Adrenal gland (tissue), 12 donors: ENCODE data around the gene OLFM2. TPM values are rescaled to one million over a fixed set of nuclear protein-coding genes. Genes with fewer than 3 reads are reported as not detected.

Experiments
- DNase-seq, 7 donors: peaks; one replicate each; pipeline ENCODE4 v3.0.0-alpha.2; 2019 to 2020
- H3K27ac ChIP-seq, 5 donors: fragments of 200-600 bp; sonication (generic) in 4 of 5; 1 replicate in 3 of 5; 2 replicates in 2 of 5; pipeline versions ENCODE4 v1.5.1 to v1.8.0; 2016 to 2020; ENCODE audit warnings: mild to moderate bottlenecking in 1 of 5
- H3K27me3 ChIP-seq: fragments of 200-600 bp; 2 replicates; pipeline ENCODE4 v1.8.0; 2021
- H3K36me3 ChIP-seq, 2 donors: fragments of 200-600 bp; replicated peaks in 1 of 2; 1 replicate in 1 of 2; 2 replicates in 1 of 2; pipeline versions ENCODE4 v1.5.1 to v1.8.0; 2018 to 2022
- H3K4me1 ChIP-seq, 2 donors: fragments of 200-600 bp; replicated peaks in 1 of 2; 1 replicate in 1 of 2; 2 replicates in 1 of 2; pipeline versions ENCODE4 v1.5.1 to v1.8.0; 2018 to 2021
- H3K4me3 ChIP-seq, 4 donors: fragments of 200-600 bp; sonication (generic) in 3 of 4; one replicate each; pipeline ENCODE4 v1.5.1; 2016 to 2018
- H3K9me3 ChIP-seq, 3 donors: fragments of 200-600 bp; sonication (generic) in 1 of 3; replicated peaks in 1 of 3; 1 replicate in 2 of 3; 2 replicates in 1 of 3; pipeline versions ENCODE4 v1.5.1 to v1.8.0; 2016 to 2021
- POLR2A ChIP-seq, 2 donors: fragments of 450-650 bp; IDR thresholded peaks; one replicate each; pipeline ENCODE4 v1.6.1; 2017; ENCODE audit warnings: antibody characterized with exemption in 2 of 2, mild to moderate bottlenecking in 2 of 2, moderate library complexity in 1 of 2
- WGBS, 4 donors: extraction: QIAGEN DNeasy Blood & Tissue Kit in 2 of 4; methylation state at CpG; one replicate each; pipeline versions ENCODE4 v1.1.5 to v1.1.7; 2013 to 2017; 5-methylcytosine and 5-hydroxymethylcytosine counted together
- intact Hi-C, 2 donors: fragments of 100-400 bp; cut with DNase I; formaldehyde crosslinking; loops; one replicate each; pipeline versions ENCODE4 v1.14.1 to v1.15.0; 2022 to 2023
- polyA plus RNA-seq, 3 donors: library from polyadenylated mRNA; stranded (reverse); fragments of 200-250 nt in 2 of 3; fragments of 350-450 nt in 1 of 3; fragmentation: Illumina TruSeq in 1 of 3; extraction: RNeasy Lipid Tissue Mini Kit (QIAGEN cat#74804) in 1 of 3; gene quantifications; one replicate each; pipeline ENCODE4 v1.2.3, GENCODE V29; 2013 to 2014
- total RNA-seq, 9 donors: library from RNA; depleted of rRNA in 4 of 9; stranded (reverse); fragments of >200 nt in 4 of 9; fragments of 120-200 nt in 1 of 9; fragmentation: NEBNext Ultra II Directional in 1 of 9; extraction: Animal tissue kit (Norgen Biotek cat#: 25700) in 1 of 9; gene quantifications; one replicate each; pipeline versions ENCODE4 v1.1.0 to v1.2.4, GENCODE V29; 2013 to 2023
- TF ChIP-seq, protein P1 (sequence below), 6 experiments: fragments of 450-650 bp in 4 of 6; fragments of 200-600 bp in 2 of 6; sonication (generic) in 1 of 6; IDR thresholded peaks; 1 replicate in 5 of 6; 2 replicates in 1 of 6; pipeline versions ENCODE4 v1.5.1 to v1.8.0; 2016 to 2021; ENCODE audit warnings: antibody characterized with exemption in 6 of 6, mild to moderate bottlenecking in 2 of 6, moderate library complexity in 1 of 6
- donor health status: healthy with polysubstance abuse.
- donor health status: Bipolar disorder and iron deficiency.
- donor health status: DM: yes; HTN: yes; CAD: no.
- donor health status: DM: no; HTN: no; CAD: no.
- donor health status: DM: no; HTN: no; CAD: no.
- donor health status: DM: yes; HTN: yes; CAD: no.

Gene OLFM2
- total and polyA plus RNA-seq, 12 donors: 2.2 to 76.2 (median 51.5) TPM

DNA sequence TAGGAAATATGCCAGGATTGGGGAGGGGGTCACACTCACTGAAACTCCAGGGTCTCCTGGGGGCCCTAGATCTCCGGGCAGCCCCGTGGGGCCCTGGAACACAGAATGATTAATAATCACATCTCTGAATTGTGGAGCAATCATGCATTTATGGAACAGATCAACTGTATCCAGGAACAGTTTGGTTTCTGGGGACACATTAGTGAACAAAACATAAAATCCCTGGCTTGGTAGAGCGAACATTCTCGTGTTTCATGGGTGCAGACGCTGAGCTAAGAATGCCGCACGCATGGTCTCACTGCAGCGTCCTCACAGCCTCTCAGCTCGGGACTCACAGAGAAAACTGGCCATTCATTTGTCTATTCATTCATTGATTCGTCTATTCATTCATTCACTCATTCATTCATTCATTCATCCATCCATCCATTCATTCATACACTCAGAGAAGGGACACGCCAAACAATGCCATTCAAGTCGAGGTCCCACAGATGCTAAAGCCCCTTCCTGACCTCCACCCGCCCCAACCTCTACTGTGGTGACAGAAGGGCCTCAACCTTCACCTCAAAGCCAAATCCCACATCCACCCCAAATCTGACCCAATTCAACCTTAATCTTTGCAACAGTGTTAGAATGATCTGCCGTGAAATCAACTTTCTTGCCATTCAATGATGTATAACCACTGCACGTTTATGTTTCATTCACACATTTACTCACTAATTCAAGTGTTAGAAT, 35.0 kb upstream of the OLFM2 start:
- 71 to 78% (median 76%) methylated on average over 15 of the region's 15 CpGs for WGBS, 4 donors
- H3K9me3 ChIP-seq: no peaks in the 10 kb centered on the region
- no peak for TF ChIP-seq POLR2A (IDR thresholded peaks at IDR 0.05)
- TF ChIP-seq, protein P1, sequence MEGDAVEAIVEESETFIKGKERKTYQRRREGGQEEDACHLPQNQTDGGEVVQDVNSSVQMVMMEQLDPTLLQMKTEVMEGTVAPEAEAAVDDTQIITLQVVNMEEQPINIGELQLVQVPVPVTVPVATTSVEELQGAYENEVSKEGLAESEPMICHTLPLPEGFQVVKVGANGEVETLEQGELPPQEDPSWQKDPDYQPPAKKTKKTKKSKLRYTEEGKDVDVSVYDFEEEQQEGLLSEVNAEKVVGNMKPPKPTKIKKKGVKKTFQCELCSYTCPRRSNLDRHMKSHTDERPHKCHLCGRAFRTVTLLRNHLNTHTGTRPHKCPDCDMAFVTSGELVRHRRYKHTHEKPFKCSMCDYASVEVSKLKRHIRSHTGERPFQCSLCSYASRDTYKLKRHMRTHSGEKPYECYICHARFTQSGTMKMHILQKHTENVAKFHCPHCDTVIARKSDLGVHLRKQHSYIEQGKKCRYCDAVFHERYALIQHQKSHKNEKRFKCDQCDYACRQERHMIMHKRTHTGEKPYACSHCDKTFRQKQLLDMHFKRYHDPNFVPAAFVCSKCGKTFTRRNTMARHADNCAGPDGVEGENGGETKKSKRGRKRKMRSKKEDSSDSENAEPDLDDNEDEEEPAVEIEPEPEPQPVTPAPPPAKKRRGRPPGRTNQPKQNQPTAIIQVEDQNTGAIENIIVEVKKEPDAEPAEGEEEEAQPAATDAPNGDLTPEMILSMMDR (IDR thresholded peaks at IDR 0.05): no peak
- no peak overlapping the region for H3K4me3 ChIP-seq
- no peak for DNase-seq
- H3K27me3 ChIP-seq: no peaks in the 10 kb centered on the region
- no peaks in the 10 kb centered on the region for H3K4me1 ChIP-seq
- no peak overlapping the region for H3K27ac ChIP-seq
- H3K36me3 ChIP-seq: no peaks in the 10 kb centered on the region
- intact Hi-C loops: no loop called here

DNA sequence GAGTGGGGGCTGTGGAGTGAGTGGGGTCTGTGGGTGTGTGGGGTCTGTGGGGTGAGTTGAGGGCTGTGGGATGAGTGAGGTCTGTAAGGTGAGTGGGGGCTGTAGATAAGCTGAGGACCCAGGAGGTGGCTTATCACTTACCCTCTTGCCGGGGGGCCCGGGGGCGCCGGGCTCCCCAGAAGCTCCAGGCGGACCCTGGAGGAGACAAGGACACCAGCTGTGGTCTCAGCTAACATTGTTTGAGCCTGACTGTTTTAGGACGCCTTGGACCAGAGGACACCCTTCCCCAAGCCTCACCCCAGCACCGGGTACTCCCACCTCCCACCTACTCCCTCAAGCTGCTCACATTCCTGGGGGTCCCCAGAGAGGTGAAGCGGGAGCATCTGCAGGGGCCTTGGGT, 34.2 kb upstream of the OLFM2 start:
- H3K9me3 ChIP-seq: no peaks in the 10 kb centered on the region
- no peaks in the 10 kb centered on the region for H3K4me1 ChIP-seq
- TF ChIP-seq, protein P1 (IDR thresholded peaks at IDR 0.05): no peak
- no peak for TF ChIP-seq POLR2A (IDR thresholded peaks at IDR 0.05)
- no peaks in the 10 kb centered on the region for H3K27me3 ChIP-seq
- H3K27ac ChIP-seq: no peak overlapping the region
- DNase-seq: no peak
- 67 to 82% (median 80%) methylated on average over 2 to 8 of the region's 8 CpGs for WGBS, 4 donors
- intact Hi-C loops: no loop called here
- no peak overlapping the region for H3K4me3 ChIP-seq
- no peaks in the 10 kb centered on the region for H3K36me3 ChIP-seq

DNA sequence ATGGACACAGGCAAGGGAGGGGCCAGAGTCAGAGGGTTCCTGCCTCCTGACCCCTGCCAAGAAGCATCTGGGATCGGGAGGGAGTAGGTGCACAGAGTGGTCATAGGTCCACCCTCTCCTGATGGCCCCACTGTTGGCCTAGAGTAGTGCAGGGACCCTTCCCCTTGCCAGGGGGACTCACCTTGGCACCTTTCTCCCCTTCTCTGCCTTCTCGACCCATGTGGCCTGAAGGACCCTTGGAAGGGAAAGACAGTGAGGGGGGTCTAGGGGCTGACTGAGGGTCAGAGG, 33.3 kb upstream of the OLFM2 start:
- no peaks in the 10 kb centered on the region for H3K27me3 ChIP-seq
- TF ChIP-seq, protein P1 (IDR thresholded peaks at IDR 0.05): no peak
- no peak for TF ChIP-seq POLR2A (IDR thresholded peaks at IDR 0.05)
- no peak overlapping the region for H3K27ac ChIP-seq
- DNase-seq: no peak
- no peaks in the 10 kb centered on the region for H3K4me1 ChIP-seq
- intact Hi-C loops: no loop called here
- WGBS, 4 donors: 75 to 100% (median 96%) methylated on average over 1 to 2 of the region's 2 CpGs
- H3K36me3 ChIP-seq: no peaks in the 10 kb centered on the region
- no peak overlapping the region for H3K4me3 ChIP-seq
- H3K9me3 ChIP-seq: no peaks in the 10 kb centered on the region

DNA sequence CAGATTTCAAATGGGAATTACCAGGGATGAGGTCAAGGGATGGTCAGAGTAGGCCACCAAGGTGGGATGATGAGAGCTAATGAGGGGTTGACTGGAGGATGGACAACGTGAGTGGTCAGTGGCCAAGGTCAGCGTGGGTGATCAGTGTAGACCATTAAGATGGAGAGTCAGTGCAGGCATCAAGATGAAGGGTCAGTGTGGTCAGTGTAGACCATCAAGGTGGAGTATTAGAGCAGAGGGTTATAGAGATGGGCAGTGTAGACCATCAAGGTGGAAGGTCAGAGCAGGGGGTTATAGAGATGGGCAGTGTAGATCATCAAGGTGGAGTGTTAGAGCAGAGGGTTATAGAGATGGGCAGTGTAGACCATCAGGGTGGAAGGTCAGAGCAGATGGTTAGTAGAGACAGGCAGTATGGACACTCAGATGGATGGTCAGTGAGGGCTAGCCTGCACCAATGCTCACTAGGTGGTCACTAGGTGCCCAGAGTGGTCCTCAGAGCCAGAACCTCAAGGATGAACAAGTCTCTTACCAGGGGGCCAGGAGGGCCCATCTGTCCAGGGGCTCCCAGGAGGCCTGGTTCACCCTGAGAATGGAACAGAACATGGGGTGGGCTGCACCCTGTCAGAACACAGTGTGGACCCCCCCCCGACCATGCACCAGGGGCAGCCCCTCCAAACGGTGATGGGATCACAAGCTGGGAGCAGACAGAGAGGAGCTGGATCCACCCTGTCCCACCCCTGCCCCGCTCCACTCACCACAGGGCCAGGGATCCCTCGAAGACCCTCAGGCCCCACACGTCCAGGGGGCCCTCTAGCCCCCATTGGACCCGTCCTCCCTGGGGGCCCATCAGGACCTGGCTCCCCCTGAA, 32.7 kb upstream of the OLFM2 start:
- no peaks in the 10 kb centered on the region for H3K4me1 ChIP-seq
- WGBS, 4 donors: 71 to 90% (median 77%) methylated on average over 4 to 8 of the region's 8 CpGs
- TF ChIP-seq, protein P1 (IDR thresholded peaks at IDR 0.05): no peak
- no peak for TF ChIP-seq POLR2A (IDR thresholded peaks at IDR 0.05)
- intact Hi-C loops: no loop called here
- H3K36me3 ChIP-seq: no peaks in the 10 kb centered on the region
- DNase-seq: no peak
- H3K9me3 ChIP-seq: no peaks in the 10 kb centered on the region
- no peak overlapping the region for H3K27ac ChIP-seq
- H3K4me3 ChIP-seq: no peak overlapping the region
- H3K27me3 ChIP-seq: no peaks in the 10 kb centered on the region
